K562 (cell line): ENCODE results near the gene EFNA2.

ENCODE experiments used
- JUND ChIP-seq, 2 experiments: IDR thresholded peaks; 2 replicates in 1 of 2; 3 replicates in 1 of 2; pipeline ENCODE4 v1.6.1; 2011; ENCODE audit warnings: borderline replicate concordance in 2 of 2, low read depth in 2 of 2, low read length in 2 of 2, improper control_type of control experiment in 1 of 2, missing biosample characterization in 1 of 2, missing genetic modification characterization in 1 of 2, missing genetic modification reagents in 1 of 2
- NCOA2 ChIP-seq, 2 experiments: fragments of 450-650 bp; IDR thresholded peaks; 2 replicates each; pipeline ENCODE4 v1.6.1; 2018; ENCODE audit warnings: mild to moderate bottlenecking in 2 of 2, moderate library complexity in 1 of 2; ENCODE audit not compliant: partially characterized antibody in 2 of 2
- NR4A1 ChIP-seq, 2 experiments: fragments of 250-450 bp in 1 of 2; fragments of 450-650 bp in 1 of 2; sonication (Bioruptor Pico) in 1 of 2; IDR thresholded peaks; 2 replicates each; pipeline versions ENCODE4 v1.4.0 to v1.6.1; 2016 to 2020; ENCODE audit warnings: mild to moderate bottlenecking in 2 of 2, missing compliant biosample characterization in 1 of 2, missing genetic modification characterization in 1 of 2, moderate library complexity in 1 of 2

- TF ChIP-seq NR4A1 (CRISPR knock-in tag; IDR thresholded peaks at IDR 0.05) (no peak), NR4A1 (tag; IDR thresholded peaks at IDR 0.05) (no peak), JUND (IDR thresholded peaks at IDR 0.05; ENCODE audit: borderline replicate concordance, low read depth, low read length) (no peak), JUND (tag; IDR thresholded peaks at IDR 0.05; ENCODE audit: borderline replicate concordance, low read depth, low read length) (no peak), NCOA2 (IDR thresholded peaks at IDR 0.05; ENCODE audit: partially characterized antibody in 2 of 2) (no peak)
These were observed 49.1 kb upstream of the EFNA2 start for GRCh38 chr19:1236576-1236975.
